Measurements from ENCODE around the gene CFAP52. TPM values are rescaled to one million over a fixed set of nuclear protein-coding genes. Genes with fewer than 3 reads are reported as not detected.

CFAP52 gene
- total RNA-seq, 1 experiment from 2014 or later = not detected

GRCh38 chr17:9628509-9628908 lies 52.1 kb downstream of the CFAP52 start:
- BruUV-seq (replicated peaks) = no TSS peak
- peak; percentile 67 for ATAC-seq

More at GRCh38 chr17:9628509-9628908, 52.1 kb downstream of the CFAP52 start:
- Histone ChIP-seq H3K27ac (ENCODE audit: low read depth, low read length) (no peak overlapping the region), H2AFZ (ENCODE audit: low read depth, low read length, poor library complexity, severe bottlenecking) (no peak overlapping the region), H3K4me1 (ENCODE audit: control insufficient read depth in 1 of 2, insufficient read depth in 2 of 2, low read length in 2 of 2) (no peaks in the 10 kb centered on the region; a peak in 1 of 4 replicates), H3K9me3 (ENCODE audit: control insufficient read depth in 1 of 2, insufficient read depth in 1 of 2, low read depth in 1 of 2, low read length in 2 of 2) (peaks cover 0 to 4% of the 10 kb centered on the region in 2 experiments; a peak in 2 of 4 replicates), H3K4me2 (ENCODE audit: low read length) (0 out of 2 replicates have a peak overlapping the region, but pooled peaks have one; percentile 25), H3K27me3 (ENCODE audit: insufficient read depth, low read length) (no peaks in the 10 kb centered on the region), H3K9me2 (ENCODE audit: insufficient read depth) (no peaks in the 10 kb centered on the region), H4K20me1 (ENCODE audit: insufficient read depth) (no peaks in the 10 kb centered on the region), H3K36me3 (ENCODE audit: control insufficient read depth in 1 of 2, insufficient read depth in 2 of 2, low read length in 2 of 2) (no peaks in the 10 kb centered on the region), H3K4me3 (replicated peaks in 1 of 2; ENCODE audit: low read depth in 1 of 2, low read length in 2 of 2) (no peak overlapping the region), H3K9ac (ENCODE audit: low read length) (no peak overlapping the region), H3K79me2 (ENCODE audit: insufficient read depth, low read length) (no peaks in the 10 kb centered on the region)
- ChIA-PET POLR2A (no interaction called here), RAD21 (ENCODE audit: low non-redundant PET in 1 of 2, low total read pairs in 2 of 2, uncharacterized antibody in 2 of 2, unreplicated experiment in 2 of 2) (interaction anchor here in 1 of 2 experiments (0.6 kb wide), 1 partner anchor 140 kb away, joined by 3 read pairs; no protein-coding TSS in a partner anchor), CTCF (interaction anchor here (0.6 to 1.3 kb wide), 3 partner anchors 74 to 354 kb away, joined by 3 to 7 read pairs (median 3); no protein-coding TSS in a partner anchor)
- TF ChIP-seq ATF3 (IDR thresholded peaks at IDR 0.05) = no peak
- TF ChIP-seq POLR2AphosphoS5 (IDR thresholded peaks at IDR 0.05; ENCODE audit: low read depth, low read length) = no peak
- TF ChIP-seq ZNF274 (IDR thresholded peaks at IDR 0.05; ENCODE audit: low read depth, low read length) = no peak
- no peak for TF ChIP-seq MAX (IDR thresholded peaks at IDR 0.05)
- peak; percentile 43 for TF ChIP-seq RAD21 (IDR thresholded peaks at IDR 0.05; ENCODE audit: low read depth)
- no peak for TF ChIP-seq FOSL1 (IDR thresholded peaks at IDR 0.05; ENCODE audit: low read depth)
- no peak for TF ChIP-seq SRF (IDR thresholded peaks at IDR 0.05; ENCODE audit: low read depth)
- TF ChIP-seq EGR1 (IDR thresholded peaks at IDR 0.05; ENCODE audit: low read depth) = no peak
- no peak for TF ChIP-seq EZH2 (IDR thresholded peaks at IDR 0.05)
- no peak for TF ChIP-seq TCF7L2 (IDR thresholded peaks at IDR 0.05; ENCODE audit: borderline replicate concordance, extremely low read depth, insufficient read depth, insufficient read length)
- TF ChIP-seq CTCF (IDR thresholded peaks at IDR 0.05 in 2 of 3, conservative IDR thresholded peaks at IDR 0.05 in 1 of 3; ENCODE audit: borderline replicate concordance in 1 of 3, insufficient read depth in 1 of 3, low read depth in 2 of 3, low read length in 2 of 3) = peak in 2 of 3 experiments; percentile 26 to 28; a peak in 3 of 6 replicates
- intact Hi-C loops (cut with micrococcal nuclease) = no loop called here
- DNase-seq (ENCODE audit: low read depth, low spot score) = peak; percentile 8
